Adrenal gland (tissue), 5 donors: ENCODE data around the gene GPR132.

Experiments
- CTCF ChIP-seq, 6 experiments: fragments of 450-650 bp in 4 of 6; fragments of 200-600 bp in 2 of 6; sonication (generic) in 1 of 6; IDR thresholded peaks; 1 replicate in 5 of 6; 2 replicates in 1 of 6; pipeline versions ENCODE4 v1.5.1 to v1.8.0; 2016 to 2021; ENCODE audit warnings: antibody characterized with exemption in 6 of 6, mild to moderate bottlenecking in 2 of 6, moderate library complexity in 1 of 6
- POLR2A ChIP-seq, 2 donors: fragments of 450-650 bp; IDR thresholded peaks; one replicate each; pipeline ENCODE4 v1.6.1; 2017; ENCODE audit warnings: antibody characterized with exemption in 2 of 2, mild to moderate bottlenecking in 2 of 2, moderate library complexity in 1 of 2
- donor health status: DM: no; HTN: no; CAD: no.

GRCh38 chr14:105052110-105052458 is 13.1 kb downstream of the GPR132 start:
- TF ChIP-seq CTCF (IDR thresholded peaks at IDR 0.05) (no peak), POLR2A (IDR thresholded peaks at IDR 0.05) (no peak)
